Astrocyte of the cerebellum (primary cell): ENCODE measurements around the gene RAE1.

Experiments used
- DNase-seq: peaks from one replicate; pipeline ENCODE4 v3.0.0-alpha.2; 2011; ENCODE audit warnings: low read depth
- H3K4me3 ChIP-seq: 2 replicates; pipeline ENCODE4 v1.5.1; 2011; ENCODE audit warnings: mild to moderate bottlenecking, low read depth, low read length, moderate library complexity
- in situ Hi-C: cut with HindIII; loops from 2 replicates; pipeline ENCODE4 v1.10.0; 2017; ENCODE audit warnings: low sequenced_read_pairs
- TF ChIP-seq, protein P1 (sequence below): IDR thresholded peaks from 2 replicates; pipeline ENCODE4 v1.5.1; 2012; ENCODE audit warnings: low read length, low read depth, moderate library complexity, mild to moderate bottlenecking; ENCODE audit errors: missing control alignments

The RAE1 gene

GRCh38 chr20:57404419-57405072 is 53.5 kb downstream of the RAE1 start:
- no peak overlapping the region for H3K4me3 ChIP-seq
- DNase-seq, result no peak
- TF ChIP-seq, protein P1, sequence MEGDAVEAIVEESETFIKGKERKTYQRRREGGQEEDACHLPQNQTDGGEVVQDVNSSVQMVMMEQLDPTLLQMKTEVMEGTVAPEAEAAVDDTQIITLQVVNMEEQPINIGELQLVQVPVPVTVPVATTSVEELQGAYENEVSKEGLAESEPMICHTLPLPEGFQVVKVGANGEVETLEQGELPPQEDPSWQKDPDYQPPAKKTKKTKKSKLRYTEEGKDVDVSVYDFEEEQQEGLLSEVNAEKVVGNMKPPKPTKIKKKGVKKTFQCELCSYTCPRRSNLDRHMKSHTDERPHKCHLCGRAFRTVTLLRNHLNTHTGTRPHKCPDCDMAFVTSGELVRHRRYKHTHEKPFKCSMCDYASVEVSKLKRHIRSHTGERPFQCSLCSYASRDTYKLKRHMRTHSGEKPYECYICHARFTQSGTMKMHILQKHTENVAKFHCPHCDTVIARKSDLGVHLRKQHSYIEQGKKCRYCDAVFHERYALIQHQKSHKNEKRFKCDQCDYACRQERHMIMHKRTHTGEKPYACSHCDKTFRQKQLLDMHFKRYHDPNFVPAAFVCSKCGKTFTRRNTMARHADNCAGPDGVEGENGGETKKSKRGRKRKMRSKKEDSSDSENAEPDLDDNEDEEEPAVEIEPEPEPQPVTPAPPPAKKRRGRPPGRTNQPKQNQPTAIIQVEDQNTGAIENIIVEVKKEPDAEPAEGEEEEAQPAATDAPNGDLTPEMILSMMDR, result no peak
- in situ Hi-C loops, result no loop called here

GRCh38 chr20:57405236-57406016 is 54.4 kb downstream of the RAE1 start:
- H3K4me3 ChIP-seq, result no peak overlapping the region
- no peak for DNase-seq
- TF ChIP-seq, protein P1, result no peak
- in situ Hi-C loops, result no loop called here

- DNase-seq, result no peak
- TF ChIP-seq, protein P1, result no peak
- in situ Hi-C loops, result no loop called here
- no peak overlapping the region for H3K4me3 ChIP-seq
These were observed 56.5 kb downstream of the RAE1 start for GRCh38 chr20:57407541-57407956.

- TF ChIP-seq, protein P1, result no peak
- H3K4me3 ChIP-seq, result no peak overlapping the region
- no peak for DNase-seq
- in situ Hi-C loops, result no loop called here
These were observed 57.1 kb downstream of the RAE1 start for GRCh38 chr20:57408131-57408530.

- DNase-seq, result no peak
- H3K4me3 ChIP-seq, result no peak overlapping the region
- in situ Hi-C loops, result no loop called here
- TF ChIP-seq, protein P1, result no peak
These were observed 57.6 kb downstream of the RAE1 start for GRCh38 chr20:57408536-57409233.

GRCh38 chr20:57409316-57409671 is 58.2 kb downstream of the RAE1 start:
- TF ChIP-seq, protein P1, result no peak
- no peak for DNase-seq
- no peak overlapping the region for H3K4me3 ChIP-seq
- in situ Hi-C loops, result no loop called here
